ENCODE results near the gene MRPL23.

Gene MRPL23

GRCh38 chr11:1921574-1922141, 25.5 kb upstream of the MRPL23 start:
- no peak for DNase-seq

- DNase-seq, result no peak
Observed at GRCh38 chr11:1922481-1923081, 24.6 kb upstream of the MRPL23 start.

GRCh38 chr11:1923201-1923956, 23.8 kb upstream of the MRPL23 start:
- DNase-seq, result no peak

GRCh38 chr11:1924181-1924580, 23.0 kb upstream of the MRPL23 start:
- no peak for DNase-seq

GRCh38 chr11:1924646-1925372, 22.3 kb upstream of the MRPL23 start:
- no peak for DNase-seq

GRCh38 chr11:1925373-1926155, 21.6 kb upstream of the MRPL23 start:
- DNase-seq, result no peak

GRCh38 chr11:1926156-1927025, 20.7 kb upstream of the MRPL23 start:
- DNase-seq, result peak in 1 of 2 donors; percentile 26

GRCh38 chr11:1927026-1927847, 19.9 kb upstream of the MRPL23 start:
- no peak for DNase-seq

- no peak for DNase-seq
Observed at GRCh38 chr11:1927848-1928469, 19.2 kb upstream of the MRPL23 start.

- DNase-seq, result no peak
Observed at GRCh38 chr11:1928470-1928890, 18.7 kb upstream of the MRPL23 start.

- no peak for DNase-seq
Observed at GRCh38 chr11:1928891-1929541, 18.1 kb upstream of the MRPL23 start.

GRCh38 chr11:1929621-1930461, 17.3 kb upstream of the MRPL23 start:
- no peak for DNase-seq

- no peak for DNase-seq
Observed at GRCh38 chr11:1930462-1930830, 16.7 kb upstream of the MRPL23 start.

- no peak for DNase-seq
Observed at GRCh38 chr11:1931341-1932104, 15.6 kb upstream of the MRPL23 start.

- DNase-seq, result no peak
Observed at GRCh38 chr11:1932105-1932480, 15.0 kb upstream of the MRPL23 start.

GRCh38 chr11:1932681-1933080, 14.5 kb upstream of the MRPL23 start:
- DNase-seq, result no peak

- no peak for DNase-seq
Observed at GRCh38 chr11:1933416-1934334, 13.5 kb upstream of the MRPL23 start.
